ENCODE measurements around the gene KCNH8.

KCNH8 gene

GRCh38 chr3:19399356-19399755 is 251.0 kb downstream of the KCNH8 start:
- ATAC-seq (replicated peaks), result no peak
- H3K27ac Mint-ChIP-seq, result no peak overlapping the region
- no peaks in the 10 kb centered on the region for H3K27me3 Mint-ChIP-seq
- DNase-seq, result no peak
- H3K36me3 Mint-ChIP-seq, result peaks cover 2 to 3% of the 10 kb centered on the region in 2 donors
- H3K9me3 Mint-ChIP-seq, result peaks cover 0 to 2% of the 10 kb centered on the region in 2 donors
- no peak overlapping the region for H3K4me3 Mint-ChIP-seq
- peaks cover 22 to 45% of the 10 kb centered on the region in 2 donors for H3K4me1 Mint-ChIP-seq

DNA sequence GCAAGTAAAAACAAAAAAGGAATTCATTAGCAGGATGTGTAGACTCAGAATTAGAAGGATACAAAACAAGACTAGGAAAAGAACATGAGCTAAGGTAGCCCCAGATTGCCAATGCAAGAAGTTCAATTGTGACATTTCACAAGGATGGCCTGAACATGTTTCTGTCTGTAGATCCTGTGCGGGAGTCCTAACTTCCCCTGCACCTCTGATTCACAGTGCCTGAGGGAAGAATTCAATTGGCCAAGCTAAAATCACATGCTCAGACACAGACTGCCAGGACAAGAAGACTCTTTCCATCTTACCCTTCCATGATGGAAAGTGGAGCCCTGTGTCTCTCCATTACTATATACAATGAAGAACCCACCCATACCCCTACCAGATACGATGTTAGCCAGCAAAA is 251.5 kb downstream of the KCNH8 start:
- Mint-ChIP-seq H3K27ac (no peak overlapping the region), H3K9me3 (peaks cover 0 to 2% of the 10 kb centered on the region in 2 donors)

GRCh38 chr3:19420159-19420558 is 271.8 kb downstream of the KCNH8 start:
- ATAC-seq (replicated peaks) (no peak), DNase-seq (no peak)
- Mint-ChIP-seq H3K27me3 (no peaks in the 10 kb centered on the region), H3K4me1 (peaks cover 6 to 18% of the 10 kb centered on the region in 2 donors), H3K27ac (no peak overlapping the region), H3K9me3 (peaks cover 0 to 3% of the 10 kb centered on the region in 2 donors), H3K4me3 (no peak overlapping the region), H3K36me3 (peaks cover 0 to 2% of the 10 kb centered on the region in 2 donors)

More for the DNA sequence above, 251.5 kb downstream of the KCNH8 start:
- no peak for ATAC-seq (replicated peaks)
- no peak overlapping the region for H3K4me3 Mint-ChIP-seq
- H3K36me3 Mint-ChIP-seq, result peaks cover 2 to 3% of the 10 kb centered on the region in 2 donors
- H3K27me3 Mint-ChIP-seq, result no peaks in the 10 kb centered on the region
- DNase-seq, result no peak
- peaks cover 22 to 41% of the 10 kb centered on the region in 2 donors for H3K4me1 Mint-ChIP-seq

GRCh38 chr3:19425825-19426224 is 277.5 kb downstream of the KCNH8 start:
- Mint-ChIP-seq H3K27ac (no peak overlapping the region), H3K36me3 (peaks cover 7 to 11% of the 10 kb centered on the region in 2 donors), H3K27me3 (no peaks in the 10 kb centered on the region), H3K4me3 (no peak overlapping the region), H3K4me1 (peaks cover 28 to 53% of the 10 kb centered on the region in 2 donors), H3K9me3 (peaks cover under 1 to 11% of the 10 kb centered on the region in 2 donors)
- no peak for ATAC-seq (replicated peaks)
- no peak for DNase-seq

- Mint-ChIP-seq H3K27ac (peak overlapping the region; percentile 63), H3K9me3 (peaks cover 5 to 15% of the 10 kb centered on the region in 2 donors), H3K4me3 (no peak overlapping the region), H3K27me3 (no peaks in the 10 kb centered on the region), H3K4me1 (peaks cover 31 to 65% of the 10 kb centered on the region in 2 donors), H3K36me3 (peaks cover 14 to 23% of the 10 kb centered on the region in 2 donors)
- DNase-seq (no peak), ATAC-seq (replicated peaks) (peak; percentile 78 to 91)
These were observed 279.3 kb downstream of the KCNH8 start for GRCh38 chr3:19427422-19428149.

DNA sequence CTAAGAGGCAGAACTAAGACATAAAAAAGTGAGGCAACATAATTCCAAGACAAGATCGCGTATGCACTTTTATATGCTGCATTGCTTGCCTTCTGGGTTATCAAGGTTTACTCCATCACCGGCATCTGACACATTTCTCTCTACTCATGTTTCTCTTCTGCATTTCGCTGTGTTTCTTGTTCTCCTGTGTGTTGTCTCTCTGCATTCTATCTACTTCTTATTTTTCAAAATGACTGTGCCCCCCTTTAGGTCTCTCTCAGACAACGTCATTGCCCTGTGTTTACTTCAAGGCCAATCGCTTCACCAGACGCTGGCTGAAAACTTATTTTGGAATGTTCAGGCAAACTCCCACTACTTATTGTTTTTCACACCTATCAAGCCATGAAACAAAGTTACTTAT is 280.4 kb downstream of the KCNH8 start:
- peak; percentile 56 to 65 for ATAC-seq (replicated peaks)
- H3K27ac Mint-ChIP-seq, result no peak overlapping the region

GRCh38 chr3:19432669-19433068 is 284.4 kb downstream of the KCNH8 start:
- Mint-ChIP-seq H3K27me3 (no peaks in the 10 kb centered on the region), H3K4me1 (peaks cover 16 to 37% of the 10 kb centered on the region in 2 donors)
- ATAC-seq (replicated peaks), result peak; percentile 38 to 48

More for the DNA sequence above, 280.4 kb downstream of the KCNH8 start:
- Mint-ChIP-seq H3K36me3 (peaks cover 15 to 27% of the 10 kb centered on the region in 2 donors), H3K4me1 (peaks cover 31 to 70% of the 10 kb centered on the region in 2 donors), H3K4me3 (no peak overlapping the region), H3K9me3 (peaks cover 5 to 15% of the 10 kb centered on the region in 2 donors), H3K27me3 (no peaks in the 10 kb centered on the region)
- DNase-seq, result no peak

GRCh38 chr3:19436746-19437145 is 288.4 kb downstream of the KCNH8 start:
- peaks cover 5 to 28% of the 10 kb centered on the region in 2 donors for H3K36me3 Mint-ChIP-seq
- no peak overlapping the region for H3K27ac Mint-ChIP-seq
- peaks cover 3 to 14% of the 10 kb centered on the region in 2 donors for H3K4me1 Mint-ChIP-seq
- H3K27me3 Mint-ChIP-seq, result no peaks in the 10 kb centered on the region
- DNase-seq (no peak), ATAC-seq (replicated peaks) (no peak)
- no peak overlapping the region for H3K4me3 Mint-ChIP-seq
- no peaks in the 10 kb centered on the region for H3K9me3 Mint-ChIP-seq

More at GRCh38 chr3:19432669-19433068, 284.4 kb downstream of the KCNH8 start:
- Mint-ChIP-seq H3K9me3 (peaks cover 5 to 7% of the 10 kb centered on the region in 2 donors), H3K36me3 (peaks cover 15 to 23% of the 10 kb centered on the region in 2 donors), H3K4me3 (no peak overlapping the region), H3K27ac (no peak overlapping the region)
- no peak for DNase-seq

- no peak for DNase-seq
- no peak for ATAC-seq (replicated peaks)
- H3K27me3 Mint-ChIP-seq, result no peaks in the 10 kb centered on the region
- H3K27ac Mint-ChIP-seq, result no peak overlapping the region
- H3K9me3 Mint-ChIP-seq, result no peaks in the 10 kb centered on the region
- H3K4me1 Mint-ChIP-seq, result peaks cover 3 to 5% of the 10 kb centered on the region in 2 donors
- no peak overlapping the region for H3K4me3 Mint-ChIP-seq
- H3K36me3 Mint-ChIP-seq, result peaks cover 4 to 24% of the 10 kb centered on the region in 2 donors
These were observed 291.6 kb downstream of the KCNH8 start for GRCh38 chr3:19439944-19440343.

DNA sequence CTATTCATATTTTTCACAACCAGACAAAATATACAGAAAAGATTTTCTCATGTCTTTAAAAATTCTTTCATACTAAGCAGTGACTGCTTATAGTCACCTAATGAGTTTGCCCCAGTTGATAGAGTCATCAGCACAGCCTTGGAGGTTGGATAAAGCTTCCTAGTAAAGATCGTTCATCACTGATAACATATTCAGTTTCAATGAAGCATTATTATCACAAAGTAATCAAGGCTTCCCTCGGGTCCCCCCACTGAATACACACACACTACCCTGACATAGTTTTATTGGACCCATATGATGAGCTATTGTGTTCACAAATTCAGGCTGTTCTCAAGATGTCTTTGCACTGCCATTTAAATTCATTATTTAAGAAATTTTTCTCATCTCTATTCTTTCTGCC is 297.8 kb downstream of the KCNH8 start:
- Mint-ChIP-seq H3K4me1 (peaks cover 9 to 11% of the 10 kb centered on the region in 2 donors), H3K4me3 (peak overlapping the region; percentile 75 to 81), H3K27ac (peak overlapping the region; percentile 91), H3K27me3 (no peaks in the 10 kb centered on the region), H3K36me3 (peaks cover 7 to 19% of the 10 kb centered on the region in 2 donors), H3K9me3 (no peaks in the 10 kb centered on the region)
- ATAC-seq (replicated peaks) (peak in 1 of 2 donors; percentile 34), DNase-seq (no peak)

DNA sequence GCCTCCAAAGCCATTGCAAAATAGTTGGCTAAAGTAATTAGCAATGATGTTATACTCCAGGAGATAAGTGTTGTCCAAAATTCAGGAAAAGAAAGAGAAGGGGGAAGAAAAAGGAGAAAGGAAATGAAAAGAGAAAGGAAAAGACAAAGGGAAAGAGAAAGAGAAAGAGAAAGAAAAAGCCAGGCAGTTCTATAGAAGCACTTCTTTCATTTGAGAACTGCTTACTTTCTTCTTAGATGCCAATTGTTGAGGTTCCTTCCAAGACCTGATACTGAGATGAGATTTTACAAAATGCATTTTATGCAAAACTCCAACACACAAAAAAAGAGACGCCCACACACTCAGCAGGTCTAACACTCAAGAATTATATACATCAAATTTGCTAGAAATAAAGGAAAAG is 298.4 kb downstream of the KCNH8 start:
- Mint-ChIP-seq H3K4me3 (peak overlapping the region; percentile 75 to 81), H3K27ac (peak overlapping the region; percentile 91), H3K36me3 (peaks cover 7 to 18% of the 10 kb centered on the region in 2 donors), H3K9me3 (no peaks in the 10 kb centered on the region), H3K4me1 (peaks cover 9 to 11% of the 10 kb centered on the region in 2 donors), H3K27me3 (no peaks in the 10 kb centered on the region)
- ATAC-seq (replicated peaks) (peak; percentile 52 to 54), DNase-seq (no peak)

GRCh38 chr3:19455546-19455945 is 307.2 kb downstream of the KCNH8 start:
- no peak overlapping the region for H3K4me3 Mint-ChIP-seq
- peaks cover 0 to 2% of the 10 kb centered on the region in 2 donors for H3K4me1 Mint-ChIP-seq
- DNase-seq (no peak), ATAC-seq (replicated peaks) (no peak)
- peaks cover 28 to 35% of the 10 kb centered on the region in 2 donors for H3K36me3 Mint-ChIP-seq
- no peaks in the 10 kb centered on the region for H3K27me3 Mint-ChIP-seq
- H3K9me3 Mint-ChIP-seq, result peaks cover 8 to 10% of the 10 kb centered on the region in 2 donors
- no peak overlapping the region for H3K27ac Mint-ChIP-seq

DNA sequence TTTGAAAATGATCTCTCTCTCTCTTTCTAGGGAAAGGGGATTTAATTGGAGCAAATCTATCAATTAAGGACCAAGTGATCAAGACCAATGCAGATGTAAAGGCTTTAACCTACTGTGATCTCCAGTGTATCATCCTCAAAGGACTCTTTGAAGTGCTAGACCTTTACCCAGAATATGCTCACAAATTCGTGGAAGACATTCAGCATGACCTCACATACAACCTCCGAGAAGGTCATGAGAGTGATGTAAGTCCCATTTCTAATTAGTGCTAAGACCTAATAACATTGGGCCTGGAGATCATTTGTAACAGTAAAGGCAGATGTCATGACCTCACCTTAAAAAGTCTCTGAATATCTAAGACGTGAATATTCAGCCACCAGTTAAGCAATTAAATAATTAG is 308.4 kb downstream of the KCNH8 start:
- Mint-ChIP-seq H3K4me3 (no peak overlapping the region), H3K27ac (no peak overlapping the region), H3K36me3 (peaks cover 27 to 34% of the 10 kb centered on the region in 2 donors), H3K4me1 (peaks cover 0 to 2% of the 10 kb centered on the region in 2 donors), H3K27me3 (no peaks in the 10 kb centered on the region), H3K9me3 (peaks cover 10 to 14% of the 10 kb centered on the region in 2 donors)
- DNase-seq, result no peak
- ATAC-seq (replicated peaks), result no peak

- ATAC-seq (replicated peaks), result no peak
- no peak overlapping the region for H3K27ac Mint-ChIP-seq
- H3K36me3 Mint-ChIP-seq, result peaks cover 27 to 37% of the 10 kb centered on the region in 2 donors
- peaks cover 0 to 2% of the 10 kb centered on the region in 2 donors for H3K4me1 Mint-ChIP-seq
- H3K4me3 Mint-ChIP-seq, result no peak overlapping the region
- no peak for DNase-seq
- H3K27me3 Mint-ChIP-seq, result no peaks in the 10 kb centered on the region
- peaks cover 12 to 14% of the 10 kb centered on the region in 2 donors for H3K9me3 Mint-ChIP-seq
These were observed 309.1 kb downstream of the KCNH8 start for GRCh38 chr3:19457449-19457848.

GRCh38 chr3:19467761-19468160 is 319.5 kb downstream of the KCNH8 start:
- no peak overlapping the region for H3K4me3 Mint-ChIP-seq
- H3K27me3 Mint-ChIP-seq, result no peaks in the 10 kb centered on the region
- H3K36me3 Mint-ChIP-seq, result peaks cover 19 to 26% of the 10 kb centered on the region in 2 donors
- no peak overlapping the region for H3K27ac Mint-ChIP-seq
- ATAC-seq (replicated peaks) (no peak), DNase-seq (no peak)
- H3K4me1 Mint-ChIP-seq, result peaks cover 6 to 20% of the 10 kb centered on the region in 2 donors
- H3K9me3 Mint-ChIP-seq, result peaks cover 4% of the 10 kb centered on the region in 2 donors

All from stimulated activated naive B cell treated with anti-CD40 and anti-IgM and Interleukin-4, amounts not matched to agents 10 μg/mL and 1 μg/mL and 100 μg/mL, for 72 hours (primary cell).